Mesendoderm (in vitro differentiated cells): ENCODE results near the gene GAL3ST2.

Experiments
- DNase-seq: peaks from one replicate; pipeline ENCODE4 v3.0.0; 2013
- H2AK5ac ChIP-seq: 2 replicates; pipeline ENCODE4 v1.6.1; 2013; ENCODE audit warnings: low read length, inconsistent platforms
- H2BK120ac ChIP-seq: 2 replicates; pipeline ENCODE4 v1.6.1; 2013; ENCODE audit warnings: low read depth, mild to moderate bottlenecking, low read length, moderate library complexity, mixed read lengths
- H2BK15ac ChIP-seq: replicated peaks from 2 replicates; pipeline ENCODE4 v1.6.1; 2013; ENCODE audit warnings: low read depth, mild to moderate bottlenecking, moderate library complexity
- H2BK5ac ChIP-seq: 2 replicates; pipeline ENCODE4 v1.6.1; 2013; ENCODE audit warnings: low read length, inconsistent platforms
- H3K18ac ChIP-seq: 2 replicates; pipeline ENCODE4 v1.6.1; 2013; ENCODE audit warnings: mild to moderate bottlenecking, low read length, mixed read lengths
- H3K23ac ChIP-seq: one replicate; pipeline ENCODE4 v1.6.1; 2013; ENCODE audit warnings: low read length
- H3K27ac ChIP-seq: 2 replicates; pipeline ENCODE4 v1.5.1; 2013; ENCODE audit warnings: low read depth, mild to moderate bottlenecking, inconsistent platforms, low read length, moderate library complexity
- H3K27me3 ChIP-seq: 2 replicates; pipeline ENCODE4 v1.6.1; 2013; ENCODE audit warnings: low read length, control low read depth, mild to moderate bottlenecking, inconsistent platforms; ENCODE audit not compliant: insufficient read depth, poor library complexity
- H3K36me3 ChIP-seq: 2 replicates; pipeline ENCODE4 v1.6.1; 2013; ENCODE audit warnings: low read length, inconsistent platforms; ENCODE audit not compliant: control insufficient read depth, insufficient read depth
- H3K4ac ChIP-seq: one replicate; pipeline ENCODE4 v1.6.1; 2013; ENCODE audit warnings: low read depth, mild to moderate bottlenecking, low read length, moderate library complexity
- H3K4me1 ChIP-seq: 2 replicates; pipeline ENCODE4 v1.6.1; 2013; ENCODE audit warnings: low read depth, low read length, inconsistent platforms; ENCODE audit not compliant: control insufficient read depth
- H3K4me2 ChIP-seq: 2 replicates; pipeline ENCODE4 v1.6.1; 2013; ENCODE audit warnings: low read length
- H3K4me3 ChIP-seq: 2 replicates; pipeline ENCODE4 v1.5.1; 2013; ENCODE audit warnings: mild to moderate bottlenecking, low read length
- H3K56ac ChIP-seq: one replicate; pipeline ENCODE4 v1.6.1; 2013; ENCODE audit warnings: low read length
- H3K79me1 ChIP-seq: 2 replicates; pipeline ENCODE4 v1.6.1; 2013; ENCODE audit warnings: low read length, inconsistent platforms
- H3K79me2 ChIP-seq: 2 replicates; pipeline ENCODE4 v1.6.1; 2013; ENCODE audit warnings: mild to moderate bottlenecking, low read length; ENCODE audit not compliant: control insufficient read depth, insufficient read depth
- H3K9ac ChIP-seq: 2 replicates; pipeline ENCODE4 v1.6.1; 2013; ENCODE audit warnings: low read length, inconsistent platforms
- H4K5ac ChIP-seq: one replicate; pipeline ENCODE4 v1.6.1; 2013; ENCODE audit warnings: low read length
- H4K8ac ChIP-seq: one replicate; pipeline ENCODE4 v1.6.1; 2013; ENCODE audit warnings: low read depth, mild to moderate bottlenecking, control low read depth, low read length, moderate library complexity
- WGBS: extraction: QIAGEN DNeasy Blood & Tissue Kit; methylation state at CpG from one replicate; pipeline ENCODE4 v1.1.7; 2013; ENCODE audit warnings: low lambda C conversion rate, missing lambda C conversion rate; ENCODE audit not compliant: insufficient coverage; ENCODE audit errors: extremely low coverage; 5-methylcytosine and 5-hydroxymethylcytosine counted together

Gene GAL3ST2

GRCh38 chr2:241812730-241813643 lies 36.4 kb downstream of the GAL3ST2 start:
- no peak overlapping the region for H2BK15ac ChIP-seq
- H3K27me3 ChIP-seq = no peaks in the 10 kb centered on the region
- H3K18ac ChIP-seq = no peak overlapping the region
- H3K4me3 ChIP-seq = no peak overlapping the region
- peaks cover 3% of the 10 kb centered on the region for H3K4me1 ChIP-seq
- no peak overlapping the region for H3K4me2 ChIP-seq
- H3K23ac ChIP-seq = no peak overlapping the region
- H3K36me3 ChIP-seq = no peaks in the 10 kb centered on the region
- H3K79me2 ChIP-seq = no peaks in the 10 kb centered on the region
- no CpG with 5 or more reads among the region's 40 CpGs for WGBS
- no peak overlapping the region for H4K5ac ChIP-seq
- no peak overlapping the region for H2BK5ac ChIP-seq
- no peak overlapping the region for H2BK120ac ChIP-seq
- H3K79me1 ChIP-seq = no peaks in the 10 kb centered on the region
- no peak overlapping the region for H3K27ac ChIP-seq
- no peak for DNase-seq
- H3K56ac ChIP-seq = no peak overlapping the region
- H2AK5ac ChIP-seq = no peak overlapping the region
- H3K4ac ChIP-seq = no peak overlapping the region
- no peak overlapping the region for H3K9ac ChIP-seq
- no peak overlapping the region for H4K8ac ChIP-seq

- Histone ChIP-seq H2BK5ac (no peak overlapping the region), H4K5ac (no peak overlapping the region), H3K4me1 (no peaks in the 10 kb centered on the region), H3K4me2 (no peak overlapping the region), H3K18ac (no peak overlapping the region), H3K4me3 (no peak overlapping the region), H2AK5ac (no peak overlapping the region), H3K56ac (no peak overlapping the region), H3K9ac (no peak overlapping the region), H3K27ac (no peak overlapping the region), H3K79me2 (no peaks in the 10 kb centered on the region), H3K79me1 (no peaks in the 10 kb centered on the region), H4K8ac (no peak overlapping the region), H3K27me3 (no peaks in the 10 kb centered on the region), H3K36me3 (no peaks in the 10 kb centered on the region), H3K23ac (no peak overlapping the region), H2BK120ac (no peak overlapping the region), H3K4ac (no peak overlapping the region), H2BK15ac (no peak overlapping the region)
- no CpG with 5 or more reads among the region's 20 CpGs for WGBS
- no peak for DNase-seq
Measured at GRCh38 chr2:241813644-241814392, 37.2 kb downstream of the GAL3ST2 start.

- Histone ChIP-seq H3K79me2 (no peaks in the 10 kb centered on the region), H3K4me2 (no peak overlapping the region), H3K4me1 (no peaks in the 10 kb centered on the region), H2AK5ac (no peak overlapping the region), H3K27ac (no peak overlapping the region), H3K36me3 (no peaks in the 10 kb centered on the region), H3K27me3 (no peaks in the 10 kb centered on the region), H3K4me3 (no peak overlapping the region), H2BK120ac (no peak overlapping the region), H3K23ac (no peak overlapping the region), H3K9ac (no peak overlapping the region), H3K56ac (no peak overlapping the region), H3K79me1 (no peaks in the 10 kb centered on the region), H2BK15ac (no peak overlapping the region), H4K5ac (no peak overlapping the region), H3K18ac (no peak overlapping the region), H2BK5ac (no peak overlapping the region), H3K4ac (no peak overlapping the region), H4K8ac (no peak overlapping the region)
- no CpG with 5 or more reads among the region's 17 CpGs for WGBS
- no peak for DNase-seq
Measured at GRCh38 chr2:241814393-241814642, 37.7 kb downstream of the GAL3ST2 start.

- Histone ChIP-seq H4K5ac (no peak overlapping the region), H3K27me3 (no peaks in the 10 kb centered on the region), H3K4me1 (no peaks in the 10 kb centered on the region), H3K4ac (no peak overlapping the region), H3K4me2 (no peak overlapping the region), H3K23ac (no peak overlapping the region), H3K79me1 (no peaks in the 10 kb centered on the region), H3K56ac (no peak overlapping the region), H2BK120ac (no peak overlapping the region), H3K9ac (no peak overlapping the region), H3K36me3 (no peaks in the 10 kb centered on the region), H3K18ac (no peak overlapping the region), H4K8ac (no peak overlapping the region), H2AK5ac (no peak overlapping the region), H2BK5ac (no peak overlapping the region), H3K27ac (no peak overlapping the region), H2BK15ac (no peak overlapping the region), H3K4me3 (no peak overlapping the region), H3K79me2 (no peaks in the 10 kb centered on the region)
- no peak for DNase-seq
- WGBS = no CpG with 5 or more reads among the region's 52 CpGs
Measured at GRCh38 chr2:241814643-241815476, 38.2 kb downstream of the GAL3ST2 start.

DNA sequence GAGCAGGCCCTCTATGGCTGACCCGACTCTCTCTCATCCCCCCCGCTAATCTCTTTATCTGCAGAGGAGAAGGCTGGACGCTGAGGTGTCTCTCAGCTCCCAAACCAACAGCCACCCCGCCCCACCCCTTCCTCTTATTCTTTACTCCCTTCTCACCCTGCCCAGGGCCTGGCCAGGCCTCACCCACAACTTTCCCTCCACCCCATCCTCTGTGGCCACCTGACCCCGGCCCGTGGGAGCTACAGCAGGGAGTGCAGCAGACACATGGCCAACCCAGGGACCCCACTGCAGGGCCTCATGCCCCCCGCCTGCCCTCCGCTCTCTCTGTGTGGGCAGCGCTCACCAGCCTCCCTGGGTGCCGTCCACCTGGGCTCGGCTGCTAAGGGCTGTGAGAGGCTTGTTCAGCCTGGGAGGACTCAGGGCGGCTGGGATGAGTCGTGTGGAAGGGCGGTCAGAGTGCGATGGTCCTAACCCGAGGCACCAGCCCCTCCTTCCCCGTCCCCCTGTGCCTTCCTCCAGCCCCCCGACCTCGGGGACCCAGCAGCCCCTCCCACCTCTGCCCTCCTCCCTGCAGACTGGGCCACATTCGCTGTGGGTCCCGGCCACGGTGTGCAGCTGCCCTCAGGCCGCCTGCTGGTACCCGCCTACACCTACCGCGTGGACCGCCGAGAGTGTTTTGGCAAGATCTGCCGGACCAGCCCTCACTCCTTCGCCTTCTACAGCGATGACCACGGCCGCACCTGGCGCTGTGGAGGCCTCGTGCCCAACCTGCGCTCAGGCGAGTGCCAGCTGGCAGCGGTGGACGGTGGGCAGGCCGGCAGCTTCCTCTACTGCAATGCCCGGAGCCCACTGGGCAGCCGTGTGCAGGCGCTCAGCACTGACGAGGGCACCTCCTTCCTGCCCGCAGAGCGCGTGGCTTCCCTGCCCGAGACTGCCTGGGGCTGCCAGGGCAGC lies 39.1 kb downstream of the GAL3ST2 start:
- Histone ChIP-seq H2BK15ac (no peak overlapping the region), H2BK120ac (no peak overlapping the region), H3K4me2 (no peak overlapping the region), H3K18ac (no peak overlapping the region), H4K8ac (no peak overlapping the region), H3K4me1 (no peaks in the 10 kb centered on the region), H3K79me1 (no peaks in the 10 kb centered on the region), H3K79me2 (no peaks in the 10 kb centered on the region), H3K36me3 (no peaks in the 10 kb centered on the region), H3K9ac (no peak overlapping the region), H3K4me3 (no peak overlapping the region), H2AK5ac (no peak overlapping the region), H3K56ac (no peak overlapping the region), H3K4ac (no peak overlapping the region), H4K5ac (no peak overlapping the region), H3K27ac (no peak overlapping the region), H3K23ac (no peak overlapping the region), H2BK5ac (no peak overlapping the region), H3K27me3 (no peaks in the 10 kb centered on the region)
- no CpG with 5 or more reads among the region's 48 CpGs for WGBS
- no peak for DNase-seq
